ENCODE results near the gene MEIS2. TPM values are rescaled to one million over a fixed set of nuclear protein-coding genes. Genes with fewer than 3 reads are reported as not detected.
A peak's percentile ranks its signal among the peaks of the same experiment; 100 is the strongest.

The MEIS2 gene
- total and polyA plus RNA-seq, 2 of the 13 experiments (the other 11 are each of a cell fraction or from before 2014, with no cell fraction given), result 10.7 to 12.4 TPM

DNA sequence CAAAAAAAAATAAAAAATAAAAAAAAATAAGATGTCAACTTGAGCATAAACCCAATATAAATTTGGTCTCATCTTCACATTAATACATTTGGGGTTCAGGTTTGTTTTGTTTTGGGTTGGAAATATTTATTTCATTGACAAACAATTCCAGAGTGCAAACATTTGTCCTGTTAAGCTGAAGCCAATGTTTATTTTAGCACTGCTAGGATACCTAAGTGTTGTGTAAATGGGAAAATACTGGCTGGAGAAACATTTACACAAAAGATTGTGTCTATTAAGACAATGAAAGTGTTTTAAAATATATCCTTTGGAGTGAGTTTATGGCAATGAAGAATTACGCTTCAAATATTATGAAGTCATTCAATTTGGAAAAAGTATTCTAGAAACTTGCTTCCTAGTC lies 91.1 kb downstream of the MEIS2 start:
- ATAC-seq (peak; percentile 69), DNase-seq (ENCODE audit: low spot score) (peak; percentile 49), FAIRE-seq (no peak)
- Histone ChIP-seq H3K27ac (ENCODE audit: extremely low read length, insufficient read depth, low read length) (peak overlapping the region; percentile 53), H4K20me1 (ENCODE audit: insufficient read depth, low read length) (no peaks in the 10 kb centered on the region), H3K4me3 (replicated peaks in 1 of 3; ENCODE audit: insufficient read depth in 1 of 3, low read depth in 2 of 3, low read length in 3 of 3) (no peak overlapping the region), H3K9me3 (ENCODE audit: low read length) (no peaks in the 10 kb centered on the region), H3K4me1 (ENCODE audit: insufficient read depth, low read length) (peaks cover 33% of the 10 kb centered on the region), H3K36me3 (replicated peaks in 1 of 2; ENCODE audit: control insufficient read depth in 1 of 2, insufficient read depth in 2 of 2, low read length in 2 of 2) (0 out of 5 replicates have a peak, but pooled peaks cover 0 to 7% of the 10 kb centered on the region in 2 experiments), H3K27me3 (ENCODE audit: control insufficient read depth in 1 of 2, insufficient read depth in 2 of 2, low read length in 2 of 2) (no peaks in the 10 kb centered on the region), H3K9ac (ENCODE audit: insufficient read depth, low read depth, low read length) (no peak overlapping the region), H2AFZ (ENCODE audit: low read length) (no peak overlapping the region), H3K4me2 (ENCODE audit: low read depth, low read length) (no peak overlapping the region), H3K79me2 (ENCODE audit: insufficient read depth, low read length) (no peaks in the 10 kb centered on the region)
- in situ Hi-C loops (cut with HindIII; ENCODE audit: extremely low pct_ligation_motif_present, low pct_unique_long_range_greater_than_20kb) (no loop called here), intact Hi-C loops (cut with micrococcal nuclease; ENCODE audit: unreplicated experiment) (no loop called here)
- CTCF ChIA-PET (ENCODE audit: low intra/inter-chr PET ratio, low total read pairs), result no interaction called here
- WGBS (ENCODE audit: low lambda C conversion rate), result 68% methylated on average over 1 of the region's 1 CpG
- POLR2A ChIA-PET, result interaction anchor here (1.2 kb wide), 1 partner anchor 10 kb away, joined by 3 read pairs; no protein-coding TSS in a partner anchor
- no TSS peak for BruUV-seq (replicated peaks)
- peak; percentile 66; the same call in 1 of the 2 replicates for TF ChIP-seq SOX5 (CRISPR knock-in tag; IDR thresholded peaks at IDR 0.05; ENCODE audit: borderline replicate concordance)
- peak; percentile 75 for TF ChIP-seq FOXA3 (CRISPR knock-in tag; IDR thresholded peaks at IDR 0.05)
- TF ChIP-seq, protein P1, sequence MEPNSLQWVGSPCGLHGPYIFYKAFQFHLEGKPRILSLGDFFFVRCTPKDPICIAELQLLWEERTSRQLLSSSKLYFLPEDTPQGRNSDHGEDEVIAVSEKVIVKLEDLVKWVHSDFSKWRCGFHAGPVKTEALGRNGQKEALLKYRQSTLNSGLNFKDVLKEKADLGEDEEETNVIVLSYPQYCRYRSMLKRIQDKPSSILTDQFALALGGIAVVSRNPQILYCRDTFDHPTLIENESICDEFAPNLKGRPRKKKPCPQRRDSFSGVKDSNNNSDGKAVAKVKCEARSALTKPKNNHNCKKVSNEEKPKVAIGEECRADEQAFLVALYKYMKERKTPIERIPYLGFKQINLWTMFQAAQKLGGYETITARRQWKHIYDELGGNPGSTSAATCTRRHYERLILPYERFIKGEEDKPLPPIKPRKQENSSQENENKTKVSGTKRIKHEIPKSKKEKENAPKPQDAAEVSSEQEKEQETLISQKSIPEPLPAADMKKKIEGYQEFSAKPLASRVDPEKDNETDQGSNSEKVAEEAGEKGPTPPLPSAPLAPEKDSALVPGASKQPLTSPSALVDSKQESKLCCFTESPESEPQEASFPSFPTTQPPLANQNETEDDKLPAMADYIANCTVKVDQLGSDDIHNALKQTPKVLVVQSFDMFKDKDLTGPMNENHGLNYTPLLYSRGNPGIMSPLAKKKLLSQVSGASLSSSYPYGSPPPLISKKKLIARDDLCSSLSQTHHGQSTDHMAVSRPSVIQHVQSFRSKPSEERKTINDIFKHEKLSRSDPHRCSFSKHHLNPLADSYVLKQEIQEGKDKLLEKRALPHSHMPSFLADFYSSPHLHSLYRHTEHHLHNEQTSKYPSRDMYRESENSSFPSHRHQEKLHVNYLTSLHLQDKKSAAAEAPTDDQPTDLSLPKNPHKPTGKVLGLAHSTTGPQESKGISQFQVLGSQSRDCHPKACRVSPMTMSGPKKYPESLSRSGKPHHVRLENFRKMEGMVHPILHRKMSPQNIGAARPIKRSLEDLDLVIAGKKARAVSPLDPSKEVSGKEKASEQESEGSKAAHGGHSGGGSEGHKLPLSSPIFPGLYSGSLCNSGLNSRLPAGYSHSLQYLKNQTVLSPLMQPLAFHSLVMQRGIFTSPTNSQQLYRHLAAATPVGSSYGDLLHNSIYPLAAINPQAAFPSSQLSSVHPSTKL (CRISPR knock-in tag; IDR thresholded peaks at IDR 0.05), result peak; percentile 63
- no peak for TF ChIP-seq ZNF275 (CRISPR knock-in tag; IDR thresholded peaks at IDR 0.05; ENCODE audit: borderline replicate concordance)
- no peak for TF ChIP-seq USF2 (IDR thresholded peaks at IDR 0.05; ENCODE audit: low read depth, low read length)
- no peak for TF ChIP-seq USF2 (CRISPR knock-in tag; IDR thresholded peaks at IDR 0.05; ENCODE audit: borderline replicate concordance)
- TF ChIP-seq BCL6 (CRISPR knock-in tag; IDR thresholded peaks at IDR 0.05), result peak; percentile 42; the same call in 1 of the 2 replicates
- TF ChIP-seq, protein P2, sequence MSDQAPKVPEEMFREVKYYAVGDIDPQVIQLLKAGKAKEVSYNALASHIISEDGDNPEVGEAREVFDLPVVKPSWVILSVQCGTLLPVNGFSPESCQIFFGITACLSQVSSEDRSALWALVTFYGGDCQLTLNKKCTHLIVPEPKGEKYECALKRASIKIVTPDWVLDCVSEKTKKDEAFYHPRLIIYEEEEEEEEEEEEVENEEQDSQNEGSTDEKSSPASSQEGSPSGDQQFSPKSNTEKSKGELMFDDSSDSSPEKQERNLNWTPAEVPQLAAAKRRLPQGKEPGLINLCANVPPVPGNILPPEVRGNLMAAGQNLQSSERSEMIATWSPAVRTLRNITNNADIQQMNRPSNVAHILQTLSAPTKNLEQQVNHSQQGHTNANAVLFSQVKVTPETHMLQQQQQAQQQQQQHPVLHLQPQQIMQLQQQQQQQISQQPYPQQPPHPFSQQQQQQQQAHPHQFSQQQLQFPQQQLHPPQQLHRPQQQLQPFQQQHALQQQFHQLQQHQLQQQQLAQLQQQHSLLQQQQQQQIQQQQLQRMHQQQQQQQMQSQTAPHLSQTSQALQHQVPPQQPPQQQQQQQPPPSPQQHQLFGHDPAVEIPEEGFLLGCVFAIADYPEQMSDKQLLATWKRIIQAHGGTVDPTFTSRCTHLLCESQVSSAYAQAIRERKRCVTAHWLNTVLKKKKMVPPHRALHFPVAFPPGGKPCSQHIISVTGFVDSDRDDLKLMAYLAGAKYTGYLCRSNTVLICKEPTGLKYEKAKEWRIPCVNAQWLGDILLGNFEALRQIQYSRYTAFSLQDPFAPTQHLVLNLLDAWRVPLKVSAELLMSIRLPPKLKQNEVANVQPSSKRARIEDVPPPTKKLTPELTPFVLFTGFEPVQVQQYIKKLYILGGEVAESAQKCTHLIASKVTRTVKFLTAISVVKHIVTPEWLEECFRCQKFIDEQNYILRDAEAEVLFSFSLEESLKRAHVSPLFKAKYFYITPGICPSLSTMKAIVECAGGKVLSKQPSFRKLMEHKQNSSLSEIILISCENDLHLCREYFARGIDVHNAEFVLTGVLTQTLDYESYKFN (CRISPR knock-in tag; conservative IDR thresholded peaks at IDR 0.05), result peak; percentile 53; the same call in 1 of the 2 replicates
- TF ChIP-seq GATAD2A (CRISPR knock-in tag; IDR thresholded peaks at IDR 0.05), result 0 out of 2 replicates have a peak, but pooled peaks have one; percentile 26
- TF ChIP-seq HHEX (CRISPR knock-in tag; IDR thresholded peaks at IDR 0.05), result peak; percentile 52; the same call in 1 of the 2 replicates
- TF ChIP-seq ATM (IDR thresholded peaks at IDR 0.05; ENCODE audit: borderline replicate concordance), result no peak
- peak; percentile 32; the same call in 1 of the 2 replicates for TF ChIP-seq CREM (IDR thresholded peaks at IDR 0.05)
- TF ChIP-seq CREM (CRISPR knock-in tag; IDR thresholded peaks at IDR 0.05), result no peak
- TF ChIP-seq HOXD1 (CRISPR knock-in tag; IDR thresholded peaks at IDR 0.05), result no peak
- TF ChIP-seq TBP (CRISPR knock-in tag; IDR thresholded peaks at IDR 0.05), result no peak
- no peak for TF ChIP-seq TARDBP (CRISPR knock-in tag; IDR thresholded peaks at IDR 0.05)

Measured in HepG2 (cell line).